Pancreas (tissue), 10 donors: Measurements from ENCODE around the gene TSHZ3. TPM values are rescaled to one million over a fixed set of nuclear protein-coding genes. Genes with fewer than 3 reads are reported as not detected.

Experiments
- ATAC-seq, 4 donors: fragments of 200-7000 bp; cut with Tn5 transposase; one replicate each; pipeline versions ENCODE4 v1.8.0 to v1.9.1; 2020; ENCODE audit warnings: mild to moderate bottlenecking in 4 of 4, moderate library complexity in 4 of 4
- DNase-seq, 6 donors: peaks; one replicate each; pipeline ENCODE4 v3.0.0-alpha.2; 2020
- FAIRE-seq: peaks from 2 replicates; lab custom pipeline; 2012; peaks lifted over from hg19 to GRCh38; lab: Jason Lieb, UNC
- H3K27ac ChIP-seq, 4 donors: fragments of 200-600 bp; sonication (generic); 1 replicate in 3 of 4; 2 replicates in 1 of 4; pipeline versions ENCODE4 v1.5.0 to v1.8.0; 2020
- H3K27me3 ChIP-seq, 4 donors: fragments of 200-600 bp; one replicate each; pipeline ENCODE4 v1.8.0; 2021
- H3K36me3 ChIP-seq, 3 donors: fragments of 200-600 bp; sonication (generic) in 1 of 3; one replicate each; pipeline versions ENCODE4 v1.5.0 to v1.8.0; 2020 to 2021
- H3K4me1 ChIP-seq, 3 donors: fragments of 200-600 bp; one replicate each; pipeline ENCODE4 v1.8.0; 2021
- H3K4me3 ChIP-seq, 4 donors: fragments of 200-600 bp; sonication (generic) in 2 of 4; one replicate each; pipeline versions ENCODE4 v1.5.0 to v1.8.0; 2020 to 2021
- H3K9me3 ChIP-seq, 4 donors: fragments of 200-600 bp; one replicate each; pipeline ENCODE4 v1.8.0; 2021
- CTCF ChIP-seq, 4 donors: fragments of 200-600 bp; sonication (generic) in 3 of 4; IDR thresholded peaks; one replicate each; pipeline versions ENCODE4 v1.5.0 to v1.8.0; 2021; ENCODE audit warnings: antibody characterized with exemption in 4 of 4
- WGBS, 2 donors: extraction: QIAGEN DNeasy Blood & Tissue Kit; methylation state at CpG; one replicate each; pipeline ENCODE4 v1.1.7; 2013; 5-methylcytosine and 5-hydroxymethylcytosine counted together
- intact Hi-C, 3 donors: fragments of 100-400 bp; cut with DNase I; formaldehyde crosslinking; loops; one replicate each; pipeline versions ENCODE4 v1.11.1 to v1.14.2; 2022
- polyA plus RNA-seq, 2 donors: library from polyadenylated mRNA; stranded (reverse); fragments of 200-250 nt; gene quantifications; one replicate each; pipeline ENCODE4 v1.2.3, GENCODE V29; 2013
- total RNA-seq, 6 donors: library from RNA; stranded (reverse); fragmentation: NEBNext Ultra II Directional in 4 of 6; extraction: Animal tissue kit (Norgen Biotek cat#: 25700) in 4 of 6; gene quantifications; one replicate each; pipeline versions ENCODE4 v1.2.1 to v1.2.4, GENCODE V29; 2021 to 2023
- donor health status: healthy with polysubstance abuse.
- donor health status: DM: no; HTN: no; CAD: no; lungs with moderate emphysema.
- donor health status: DM: no; HTN: no; CAD: no.
- donor health status: control.
- donor health status: control.
- donor health status: Bipolar disorder and iron deficiency.
- donor health status: DM: yes; HTN: yes; CAD: no.
- donor health status: DM: no; HTN: no; CAD: no.
- donor health status: DM: no; HTN: no; CAD: no.
- donor health status: DM: yes; HTN: yes; CAD: no.

TSHZ3 gene
- total and polyA plus RNA-seq, 8 donors = 0.87 to 3.2 (median 1.5) TPM

- WGBS, 2 donors = 64 to 67% methylated on average over 6 of the region's 6 CpGs
- Histone ChIP-seq H3K36me3 (no peaks in the 10 kb centered on the region), H3K27ac (no peak overlapping the region), H3K4me3 (no peak overlapping the region), H3K27me3 (no peaks in the 10 kb centered on the region), H3K9me3 (no peaks in the 10 kb centered on the region), H3K4me1 (no peaks in the 10 kb centered on the region)
- intact Hi-C loops = no loop called here
- no peak for TF ChIP-seq CTCF (IDR thresholded peaks at IDR 0.05)
- ATAC-seq (peak in 1 of 4 donors; percentile 22), DNase-seq (no peak), FAIRE-seq (no peak)
Measured at GRCh38 chr19:31317093-31317492, 32.1 kb downstream of the TSHZ3 start.

DNA sequence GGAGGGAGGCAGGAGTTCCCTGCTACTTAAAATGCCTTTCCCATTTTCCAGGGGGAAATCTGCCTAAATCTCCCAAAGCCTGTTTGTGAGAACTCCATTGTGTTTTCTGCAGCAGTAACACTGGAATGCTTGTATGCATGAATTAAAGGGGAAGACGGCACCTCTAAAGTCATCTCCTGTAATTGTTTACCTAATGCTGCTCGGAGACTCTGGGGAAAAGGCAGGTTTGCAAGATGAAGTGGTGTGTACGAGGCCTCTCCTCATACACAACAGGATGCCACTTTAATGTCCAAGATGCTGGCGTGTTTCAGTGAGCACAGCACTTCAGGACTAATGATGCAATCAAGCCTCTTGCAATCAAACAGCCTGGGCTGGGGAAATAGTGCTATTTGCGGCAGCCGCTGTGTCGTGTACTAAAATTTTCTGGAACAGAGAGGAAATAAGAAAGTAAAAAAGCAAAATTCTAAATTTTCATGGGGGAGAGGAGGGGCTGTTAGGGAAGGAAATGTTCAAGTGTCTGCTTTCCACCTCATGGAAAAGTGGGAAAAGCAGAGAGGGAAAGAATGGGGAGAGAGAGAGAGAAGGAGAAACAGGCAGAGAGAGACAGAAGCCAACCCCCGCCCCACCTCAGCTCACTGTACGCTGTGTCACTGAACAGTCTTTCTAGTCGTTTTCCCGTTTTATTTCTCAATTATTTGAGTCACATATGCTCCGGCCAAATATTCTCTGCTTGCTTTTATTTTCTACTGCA is 32.9 kb downstream of the TSHZ3 start:
- TF ChIP-seq CTCF (IDR thresholded peaks at IDR 0.05) = no peak
- Histone ChIP-seq H3K4me3 (no peak overlapping the region), H3K27ac (no peak overlapping the region), H3K4me1 (no peaks in the 10 kb centered on the region), H3K9me3 (no peaks in the 10 kb centered on the region), H3K27me3 (no peaks in the 10 kb centered on the region), H3K36me3 (no peaks in the 10 kb centered on the region)
- FAIRE-seq = no peak
- peak in 3 of 4 donors; percentile 61 to 75 (median 72) for ATAC-seq
- no peak for DNase-seq
- intact Hi-C loops = no loop called here
- 54 to 55% methylated on average over 12 of the region's 12 CpGs for WGBS, 2 donors

- WGBS, 2 donors = 37 to 47% methylated on average over 5 of the region's 5 CpGs
- H3K4me1 ChIP-seq = no peaks in the 10 kb centered on the region
- intact Hi-C loops = no loop called here
- no peaks in the 10 kb centered on the region for H3K27me3 ChIP-seq
- H3K36me3 ChIP-seq = no peaks in the 10 kb centered on the region
- FAIRE-seq (no peak), ATAC-seq (no peak), DNase-seq (no peak)
- no peak overlapping the region for H3K4me3 ChIP-seq
- TF ChIP-seq CTCF (IDR thresholded peaks at IDR 0.05) = no peak
- H3K27ac ChIP-seq = no peak overlapping the region
- H3K9me3 ChIP-seq = no peaks in the 10 kb centered on the region
Measured at GRCh38 chr19:31315652-31316051, 33.6 kb downstream of the TSHZ3 start.

DNA sequence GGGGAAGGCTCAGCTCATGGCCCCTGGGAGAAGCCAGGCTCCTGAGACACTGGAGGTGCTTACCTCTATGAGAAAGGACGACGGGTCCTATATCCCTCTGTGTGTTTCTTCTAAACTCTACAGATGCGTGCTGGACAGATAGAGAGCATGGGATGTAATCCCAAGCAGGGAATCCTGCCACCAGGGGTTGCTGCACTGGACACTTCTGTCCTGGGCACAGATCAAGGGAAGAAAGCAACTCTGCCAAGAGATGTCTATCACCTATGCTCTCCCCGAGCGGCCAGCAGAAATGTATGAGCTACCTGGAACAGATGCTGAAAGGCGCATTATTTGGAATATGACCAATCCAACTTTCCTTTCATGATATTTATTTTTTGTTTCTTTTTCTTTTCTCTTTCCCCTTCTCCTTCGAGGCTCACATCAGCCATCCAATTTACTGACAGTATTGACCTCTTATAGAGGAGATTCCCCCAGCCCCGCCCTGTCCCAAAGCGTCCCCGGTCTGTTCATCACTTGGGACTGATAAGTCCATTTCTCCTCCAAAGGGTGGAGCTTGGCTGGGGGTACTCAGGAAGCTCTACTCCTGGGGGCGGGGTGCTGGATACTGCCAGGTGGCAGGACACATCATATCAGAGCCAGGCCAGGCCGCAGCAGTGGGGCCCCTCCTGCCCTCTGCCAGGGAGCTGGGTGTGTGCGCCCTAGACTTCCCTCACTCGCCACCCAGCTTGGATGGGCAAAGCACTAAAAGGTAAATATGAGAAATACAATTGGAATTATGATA is 34.2 kb downstream of the TSHZ3 start:
- no peaks in the 10 kb centered on the region for H3K4me1 ChIP-seq
- H3K36me3 ChIP-seq = no peaks in the 10 kb centered on the region

More for the DNA sequence above, 34.2 kb downstream of the TSHZ3 start:
- H3K9me3 ChIP-seq = no peaks in the 10 kb centered on the region
- intact Hi-C loops = no loop called here
- ATAC-seq (no peak), FAIRE-seq (no peak), DNase-seq (no peak)
- no peaks in the 10 kb centered on the region for H3K27me3 ChIP-seq
- no peak for TF ChIP-seq CTCF (IDR thresholded peaks at IDR 0.05)
- no peak overlapping the region for H3K4me3 ChIP-seq
- no peak overlapping the region for H3K27ac ChIP-seq
- WGBS, 2 donors = 67 to 68% methylated on average over 14 of the region's 14 CpGs
